GM10248 (cell line): ENCODE measurements around the gene NOS1.

Source experiments
- CTCF ChIA-PET: fragments of 300-600 bp; sonication (Branson Sonifier 250); formaldehyde crosslinking; extraction: SDS; loops from one replicate; lab custom pipeline; 2021; ENCODE audit warnings: antibody characterized with exemption; lab: Yijun Ruan, JAX
- POLR2A ChIA-PET: fragments of 350-650 bp; sonication (Branson Sonifier 250); formaldehyde crosslinking; extraction: SDS; loops from one replicate; lab custom pipeline; 2020; ENCODE audit warnings: antibody characterized with exemption; lab: Yijun Ruan, JAX
- DNase-seq: peaks from one replicate; pipeline ENCODE4 v3.0.0; 2012; ENCODE audit errors: extremely low spot score
- CTCF ChIP-seq: IDR thresholded peaks from 2 replicates; pipeline ENCODE4 v1.5.1; 2012; ENCODE audit warnings: mild to moderate bottlenecking, low read depth; ENCODE audit errors: extremely low read depth, missing control alignments, control extremely low read depth

Gene NOS1

GRCh38 chr12:117172168-117172567 is 189.3 kb downstream of the NOS1 start:
- POLR2A ChIA-PET = no interaction called here

GRCh38 chr12:117171499-117172162 is 189.8 kb downstream of the NOS1 start:
- TF ChIP-seq CTCF = no peak
- POLR2A ChIA-PET = no interaction called here

More at GRCh38 chr12:117172168-117172567, 189.3 kb downstream of the NOS1 start:
- no peak for TF ChIP-seq CTCF
- CTCF ChIA-PET = no interaction called here
- DNase-seq = no peak

GRCh38 chr12:117169548-117169947 is 191.9 kb downstream of the NOS1 start:
- ChIA-PET CTCF (interaction anchor here (1.1 to 1.2 kb wide), 2 partner anchors 9 to 15 kb away, joined by 3 read pairs; no protein-coding TSS in a partner anchor), POLR2A (no interaction called here)
- no peak for DNase-seq
- no peak for TF ChIP-seq CTCF

More at GRCh38 chr12:117171499-117172162, 189.8 kb downstream of the NOS1 start:
- no peak for DNase-seq
- CTCF ChIA-PET = no interaction called here

- TF ChIP-seq CTCF = no peak
- POLR2A ChIA-PET = interaction anchor here (0.7 kb wide), 1 partner anchor 71 kb away, joined by 3 read pairs; no protein-coding TSS in a partner anchor
- no peak for DNase-seq
- CTCF ChIA-PET = interaction anchor here (1.1 to 1.2 kb wide), 2 partner anchors 8 to 14 kb away, joined by 3 read pairs; no protein-coding TSS in a partner anchor
These were observed 192.4 kb downstream of the NOS1 start for GRCh38 chr12:117168976-117169375.

GRCh38 chr12:117167769-117168168 is 193.7 kb downstream of the NOS1 start:
- POLR2A ChIA-PET = no interaction called here
- no peak for DNase-seq
- CTCF ChIA-PET = interaction anchor here (1.0 to 1.3 kb wide), 3 partner anchors 17 to 442 kb away, joined by 3 read pairs; no protein-coding TSS in a partner anchor
- no peak for TF ChIP-seq CTCF

- TF ChIP-seq CTCF = no peak
- ChIA-PET POLR2A (no interaction called here), CTCF (no interaction called here)
- no peak for DNase-seq
These were observed 195.3 kb downstream of the NOS1 start for GRCh38 chr12:117166107-117166506.
